Measurements from ENCODE around the gene HOXD9.

GRCh38 chr2:176130957-176131847, 8.7 kb downstream of the HOXD9 start:
- TF ChIP-seq CTCF (IDR thresholded peaks at IDR 0.05; ENCODE audit: insufficient read depth, low read length) (no peak), POLR2AphosphoS5 (IDR thresholded peaks at IDR 0.05; ENCODE audit: low read depth) (no peak), REST (IDR thresholded peaks at IDR 0.05; ENCODE audit: insufficient replicate concordance, low read depth) (no peak)

Data from HL-60 (cell line).